Upper lobe of left lung (tissue), 4 donors: ENCODE data around the gene MYO15B.

Source experiments
- EP300 ChIP-seq, 4 donors: sonication (generic); formaldehyde crosslinking; IDR thresholded peaks; one replicate each; pipeline ENCODE4 v1.5.1; 2017; ENCODE audit warnings: antibody characterized with exemption in 4 of 4, control low read depth in 2 of 4
- POLR2A ChIP-seq, 4 donors: fragments of 450-650 bp; IDR thresholded peaks; one replicate each; pipeline ENCODE4 v1.5.1; 2016 to 2017; ENCODE audit warnings: antibody characterized with exemption in 4 of 4, mild to moderate bottlenecking in 2 of 4
- POLR2AphosphoS5 ChIP-seq, 2 donors: sonication (generic); formaldehyde crosslinking; IDR thresholded peaks; one replicate each; pipeline ENCODE4 v1.5.1; 2017; ENCODE audit warnings: antibody characterized with exemption in 2 of 2
- TF ChIP-seq, protein P1 (sequence below), 6 experiments: fragments of 450-650 bp in 4 of 6; fragments of 200-600 bp in 2 of 6; sonication (generic) in 2 of 6; IDR thresholded peaks; one replicate each; pipeline ENCODE4 v1.5.1; 2016 to 2019; ENCODE audit warnings: antibody characterized with exemption in 6 of 6

DNA sequence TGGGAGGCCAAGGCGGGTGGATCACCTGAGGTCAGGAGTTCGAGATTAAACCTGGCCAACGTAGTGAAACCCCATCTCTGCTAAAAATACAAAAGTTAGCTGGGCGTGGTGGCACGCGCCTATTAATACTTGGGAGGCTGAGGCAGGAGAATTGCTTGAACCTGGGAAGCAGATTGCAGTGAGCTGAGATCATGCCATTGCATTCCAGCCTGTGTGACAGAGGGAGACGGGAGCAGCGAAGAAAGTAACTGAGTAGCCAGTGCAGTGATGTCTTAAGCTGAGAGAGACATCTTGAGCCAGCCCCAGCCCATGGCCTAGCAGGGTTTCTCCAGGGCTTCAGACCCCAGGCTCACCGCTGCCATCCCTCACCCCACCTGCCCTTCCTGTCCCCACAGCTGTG, 35.8 kb downstream of the MYO15B start:
- TF ChIP-seq POLR2AphosphoS5 (IDR thresholded peaks at IDR 0.05) (no peak), POLR2A (IDR thresholded peaks at IDR 0.05) (no peak), EP300 (IDR thresholded peaks at IDR 0.05) (no peak)
- TF ChIP-seq, protein P1, sequence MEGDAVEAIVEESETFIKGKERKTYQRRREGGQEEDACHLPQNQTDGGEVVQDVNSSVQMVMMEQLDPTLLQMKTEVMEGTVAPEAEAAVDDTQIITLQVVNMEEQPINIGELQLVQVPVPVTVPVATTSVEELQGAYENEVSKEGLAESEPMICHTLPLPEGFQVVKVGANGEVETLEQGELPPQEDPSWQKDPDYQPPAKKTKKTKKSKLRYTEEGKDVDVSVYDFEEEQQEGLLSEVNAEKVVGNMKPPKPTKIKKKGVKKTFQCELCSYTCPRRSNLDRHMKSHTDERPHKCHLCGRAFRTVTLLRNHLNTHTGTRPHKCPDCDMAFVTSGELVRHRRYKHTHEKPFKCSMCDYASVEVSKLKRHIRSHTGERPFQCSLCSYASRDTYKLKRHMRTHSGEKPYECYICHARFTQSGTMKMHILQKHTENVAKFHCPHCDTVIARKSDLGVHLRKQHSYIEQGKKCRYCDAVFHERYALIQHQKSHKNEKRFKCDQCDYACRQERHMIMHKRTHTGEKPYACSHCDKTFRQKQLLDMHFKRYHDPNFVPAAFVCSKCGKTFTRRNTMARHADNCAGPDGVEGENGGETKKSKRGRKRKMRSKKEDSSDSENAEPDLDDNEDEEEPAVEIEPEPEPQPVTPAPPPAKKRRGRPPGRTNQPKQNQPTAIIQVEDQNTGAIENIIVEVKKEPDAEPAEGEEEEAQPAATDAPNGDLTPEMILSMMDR (IDR thresholded peaks at IDR 0.05), result no peak
